HG03575 (cell line): Measurements from ENCODE around the gene ACOT6.
"Not testable (repeated sequence)": the region's sequence is repeated elsewhere in the genome, so short reads cannot be mapped to it uniquely, and the experiment has no call there.

Experiments
- ATAC-seq: cut with Tn5 transposase; IDR thresholded peaks from one replicate; pipeline ENCODE4 v1.9.1; 2021; ENCODE audit not compliant: unreplicated experiment, insufficient number of reproducible peaks, low FRiP score; ENCODE audit errors: extremely low read depth

ACOT6 gene

DNA sequence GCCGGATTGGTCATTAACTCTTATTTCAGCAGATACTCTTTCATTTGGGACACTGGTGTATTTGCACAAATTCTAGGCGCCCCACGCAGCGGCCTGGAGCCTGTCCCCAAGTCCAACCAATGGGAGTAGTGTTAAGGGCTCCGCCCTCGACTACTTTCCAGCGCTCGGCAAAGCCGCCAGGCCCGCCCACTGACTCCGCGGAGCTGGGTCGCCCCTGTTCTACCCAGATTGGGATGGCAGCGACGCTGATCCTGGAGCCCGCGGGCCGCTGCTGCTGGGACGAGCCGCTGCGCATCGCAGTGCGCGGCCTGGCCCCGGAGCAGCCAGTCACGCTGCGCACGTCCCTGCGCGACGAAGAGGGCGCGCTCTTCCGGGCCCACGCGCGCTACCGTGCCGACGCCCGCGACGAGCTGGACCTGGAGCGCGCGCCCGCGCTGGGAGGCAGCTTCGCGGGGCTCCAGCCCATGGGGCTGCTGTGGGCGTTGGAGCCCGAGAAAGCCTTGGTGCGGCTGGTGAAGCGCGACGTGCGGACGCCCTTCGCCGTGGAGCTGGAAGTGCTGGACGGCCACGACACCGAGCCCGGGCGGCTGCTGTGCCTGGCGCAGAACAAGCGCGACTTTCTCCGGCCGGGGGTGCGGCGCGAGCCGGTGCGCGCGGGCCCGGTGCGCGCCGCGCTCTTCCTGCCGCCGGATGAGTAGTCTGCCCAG, at the start of gene ACOT6:
Gene ACOT6 (plus strand): TSS at position 179 of the 707 bp plus-strand sequence. CDS start 55 bp downstream, at position 234.
- ATAC-seq: no peak

DNA sequence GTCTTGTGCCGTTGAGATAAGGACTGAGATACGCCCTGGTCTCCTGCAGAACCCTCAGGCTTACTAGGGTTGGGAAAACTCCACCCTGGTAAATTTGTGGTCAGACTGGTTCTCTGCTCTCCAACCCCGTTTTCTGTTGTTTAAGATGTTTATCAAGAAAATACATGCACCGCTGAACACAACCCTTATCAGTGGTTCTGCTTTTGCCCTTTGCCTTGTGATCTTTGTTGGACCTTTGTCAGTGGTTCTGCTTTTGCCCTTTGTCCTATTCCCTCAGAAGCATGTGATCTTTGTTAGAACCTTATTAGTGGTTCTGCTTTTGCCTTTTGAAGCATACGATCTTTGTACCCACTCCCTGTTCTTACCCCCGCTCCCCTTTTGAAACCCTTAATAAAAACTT, 49.6 kb upstream of the ACOT6 start:
- not testable (repeated sequence) for ATAC-seq

GRCh38 chr14:73566431-73566830, 45.9 kb upstream of the ACOT6 start:
- not testable (repeated sequence) for ATAC-seq

DNA sequence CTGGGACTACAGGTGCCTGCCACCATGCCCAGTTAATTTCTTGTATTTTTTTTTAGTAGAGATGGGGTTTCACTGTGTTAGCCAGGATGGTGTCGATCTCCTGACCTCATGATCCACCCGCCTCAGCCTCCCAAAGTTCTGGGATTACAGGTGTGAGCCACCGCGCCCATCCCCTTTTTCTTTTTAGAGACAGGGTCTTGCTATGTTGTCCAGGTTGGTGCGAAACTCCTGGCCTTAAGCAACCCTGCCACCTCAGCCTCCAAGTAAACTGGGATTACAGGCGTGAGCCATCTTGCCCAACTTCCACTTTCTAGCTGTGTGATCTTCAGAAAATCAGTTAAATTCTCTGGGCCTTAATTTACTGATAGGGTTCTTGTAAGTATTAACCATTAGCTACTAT, 45.4 kb upstream of the ACOT6 start:
- not testable (repeated sequence) for ATAC-seq

DNA sequence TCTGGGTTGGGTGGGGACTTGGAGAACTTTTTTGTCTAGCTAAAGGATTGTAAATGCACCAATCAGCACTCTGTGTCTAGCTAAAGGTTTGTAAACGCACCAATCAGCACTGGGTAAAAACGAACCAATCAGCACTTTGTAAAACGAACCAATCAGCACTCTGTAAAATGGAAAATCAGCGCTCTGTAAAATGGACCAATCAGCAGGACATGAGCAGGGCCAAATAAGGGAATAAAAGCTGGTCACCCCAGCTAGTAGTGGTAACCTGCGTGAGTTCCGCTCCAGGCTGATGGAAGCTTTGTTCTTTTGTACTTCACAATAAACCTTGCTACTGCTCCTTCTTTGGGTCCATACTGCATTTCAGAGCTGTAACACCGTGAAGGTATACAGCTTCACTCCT, 45.0 kb upstream of the ACOT6 start:
- ATAC-seq: no peak

- ATAC-seq: no peak
These were observed 44.1 kb upstream of the ACOT6 start for GRCh38 chr14:73567951-73568885.

DNA sequence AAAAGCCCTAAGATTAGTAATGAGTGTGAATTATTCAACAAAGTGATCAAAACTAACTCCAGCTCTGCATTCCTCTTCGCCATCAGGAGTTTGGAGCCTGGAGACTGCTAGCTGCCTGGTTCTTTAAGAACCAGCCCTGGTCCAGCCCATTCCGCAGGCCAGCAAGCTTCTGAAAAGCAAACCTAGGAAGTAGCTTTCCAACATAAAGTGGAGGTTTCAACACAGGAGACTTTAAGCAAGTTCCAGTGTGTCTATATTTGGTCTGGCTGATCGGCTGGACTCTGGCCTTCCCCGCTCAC, 43.5 kb upstream of the ACOT6 start:
- not testable (repeated sequence) for ATAC-seq

GRCh38 chr14:73569185-73569958, 42.9 kb upstream of the ACOT6 start, which contains the start of gene ACOT2:
ACOT2 (plus strand) TSS chr14:73569213; CDS start chr14:73569241, 28 bp downstream.
- ATAC-seq: not testable (repeated sequence)

DNA sequence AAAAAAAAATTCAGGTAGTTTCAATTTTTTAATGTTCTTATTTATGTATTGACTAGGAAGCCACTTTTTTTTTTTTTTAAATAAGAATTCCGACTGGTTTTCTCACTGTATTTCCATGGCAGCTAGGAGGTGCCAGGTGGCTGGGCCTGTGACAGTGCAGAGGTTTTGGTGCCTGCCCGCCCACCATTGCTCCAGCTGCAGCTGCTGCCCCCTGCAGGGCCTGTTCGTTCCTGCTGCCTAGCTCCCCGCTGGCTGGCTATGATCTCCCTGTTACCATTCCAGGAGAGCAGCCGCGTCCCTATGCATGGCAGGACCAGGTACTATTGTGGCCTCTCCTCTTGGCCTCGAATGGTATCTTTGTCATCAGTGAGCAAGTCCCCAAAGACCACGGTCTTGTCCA, 41.4 kb upstream of the ACOT6 start:
- ATAC-seq: not testable (repeated sequence)

- not testable (repeated sequence) for ATAC-seq
These were observed 39.3 kb upstream of the ACOT6 start for GRCh38 chr14:73573034-73573433.

GRCh38 chr14:73573740-73574139, 38.6 kb upstream of the ACOT6 start:
- ATAC-seq: not testable (repeated sequence)

GRCh38 chr14:73574251-73574650, 38.1 kb upstream of the ACOT6 start:
- ATAC-seq: not testable (repeated sequence)

DNA sequence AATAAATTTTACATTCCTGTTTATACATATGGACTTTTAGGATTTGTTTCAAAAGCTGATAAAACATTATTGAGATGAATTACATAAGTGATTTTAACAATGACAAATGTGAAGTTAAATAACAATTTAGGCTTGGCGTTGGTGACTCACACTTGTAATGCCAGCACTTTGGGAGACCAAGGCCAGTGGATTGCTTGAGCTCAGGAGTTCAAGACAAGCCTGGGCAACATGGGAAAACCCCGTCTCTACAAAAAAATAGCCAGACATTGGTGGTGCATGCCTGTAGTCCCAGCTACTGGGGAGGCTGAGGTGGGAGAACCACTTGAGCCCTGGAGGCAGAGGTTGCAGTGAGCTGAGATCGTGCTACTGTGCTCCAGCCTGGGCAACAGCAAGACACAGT, 35.9 kb upstream of the ACOT6 start:
- no peak for ATAC-seq

DNA sequence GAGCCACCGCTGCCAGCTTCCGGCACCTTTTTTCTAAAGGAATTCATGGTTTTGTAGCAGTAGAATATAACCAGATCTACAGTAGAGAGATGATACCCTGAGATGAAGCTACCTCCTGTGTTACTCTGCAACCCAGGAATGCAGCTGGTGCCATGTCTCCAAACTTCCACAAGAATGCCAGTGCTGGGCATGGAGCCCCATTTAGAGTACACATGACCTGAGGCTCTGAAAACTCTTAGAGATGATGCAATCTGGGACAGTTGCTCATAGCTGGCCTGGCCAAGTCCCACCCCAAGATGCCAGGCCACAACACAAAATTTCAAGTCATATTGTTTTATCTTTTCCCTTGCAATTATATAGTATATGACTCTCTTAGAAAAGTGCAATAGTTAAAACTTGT, 35.1 kb upstream of the ACOT6 start:
- ATAC-seq: not testable (repeated sequence)

DNA sequence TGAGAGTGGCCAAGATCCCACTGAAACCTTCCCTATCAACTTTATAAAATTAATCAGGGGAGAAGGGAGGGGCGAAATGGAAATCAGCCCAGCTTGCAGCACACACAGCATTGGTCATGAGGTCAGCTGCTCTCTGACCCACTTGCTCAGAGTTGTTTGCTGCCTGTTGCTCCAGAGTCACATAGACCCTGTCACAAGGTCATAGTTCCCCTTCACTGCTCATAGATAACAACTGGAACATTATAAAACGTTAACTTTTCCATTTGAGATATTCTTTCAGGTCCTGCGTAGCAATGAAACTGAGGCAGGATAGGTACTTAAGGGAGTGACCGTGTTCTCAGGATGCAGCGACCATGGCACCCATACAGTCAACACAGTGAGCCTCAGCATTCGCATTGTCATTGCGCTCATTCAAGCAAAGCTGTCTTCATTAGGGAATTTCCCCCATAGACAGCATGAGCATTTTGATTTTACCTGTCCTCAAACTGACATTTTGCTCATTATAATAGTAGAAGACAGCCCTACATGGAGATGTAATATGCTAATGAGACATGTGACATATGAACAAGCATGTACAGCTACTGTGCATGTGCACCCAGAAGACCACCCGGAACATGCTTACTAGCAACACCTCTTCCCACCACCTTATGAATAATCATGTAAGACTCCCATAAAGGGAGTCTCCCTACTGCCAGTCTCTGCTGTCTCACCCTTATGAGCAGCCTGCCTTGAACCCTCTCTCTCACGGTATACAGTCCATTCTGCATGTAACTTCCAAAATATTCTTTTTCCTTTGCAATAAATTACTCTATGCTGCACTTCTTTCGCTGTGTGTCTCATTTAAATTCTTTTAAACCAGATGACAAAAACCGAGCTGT, 30.0 kb upstream of the ACOT6 start:
- not testable (repeated sequence) for ATAC-seq

GRCh38 chr14:73588695-73589094, 23.6 kb upstream of the ACOT6 start:
- ATAC-seq: no peak

DNA sequence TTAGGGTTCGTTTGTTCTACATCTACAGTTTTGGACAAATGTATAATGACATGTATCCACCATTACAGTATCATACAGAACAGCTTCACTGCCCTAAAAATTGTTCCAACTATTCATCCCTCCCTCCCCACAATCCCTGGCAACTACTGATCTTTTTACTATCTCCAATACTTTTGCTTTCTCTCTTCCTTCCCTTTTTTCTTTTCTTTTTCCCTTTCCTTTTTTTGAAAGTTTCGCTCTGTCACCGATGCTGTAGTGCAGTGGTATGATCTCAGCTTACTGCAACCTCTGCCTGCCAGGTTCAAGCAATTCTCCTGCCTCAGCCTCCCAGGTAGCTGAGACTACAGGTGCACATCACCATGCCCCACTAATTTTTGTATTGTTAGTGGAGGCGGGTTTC, 23.2 kb upstream of the ACOT6 start:
- ATAC-seq: no peak

DNA sequence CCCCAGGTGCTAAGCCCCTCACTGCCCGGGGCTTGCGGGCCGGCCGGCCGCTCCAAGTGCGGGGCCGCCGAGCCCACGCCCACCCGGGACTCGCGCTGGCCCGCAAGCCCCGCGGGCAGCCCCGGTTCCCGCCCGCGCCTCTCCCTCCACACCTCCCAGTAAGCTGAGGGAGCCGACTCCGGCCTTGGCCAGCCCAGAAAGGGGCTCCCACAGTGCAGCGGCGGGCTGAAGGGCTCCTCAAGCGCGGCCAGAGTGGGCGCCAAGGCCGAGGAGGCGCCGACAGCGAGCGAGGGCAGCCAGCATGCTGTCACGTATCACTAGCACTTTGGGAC, 21.7 kb upstream of the ACOT6 start:
- not testable (repeated sequence) for ATAC-seq
